ENCODE measurements around the gene FBXO34. TPM values are rescaled to one million over a fixed set of nuclear protein-coding genes. Genes with fewer than 3 reads are reported as not detected.

The FBXO34 gene
- total RNA-seq, 1 donor from 2014 or later = 30.3 TPM

DNA sequence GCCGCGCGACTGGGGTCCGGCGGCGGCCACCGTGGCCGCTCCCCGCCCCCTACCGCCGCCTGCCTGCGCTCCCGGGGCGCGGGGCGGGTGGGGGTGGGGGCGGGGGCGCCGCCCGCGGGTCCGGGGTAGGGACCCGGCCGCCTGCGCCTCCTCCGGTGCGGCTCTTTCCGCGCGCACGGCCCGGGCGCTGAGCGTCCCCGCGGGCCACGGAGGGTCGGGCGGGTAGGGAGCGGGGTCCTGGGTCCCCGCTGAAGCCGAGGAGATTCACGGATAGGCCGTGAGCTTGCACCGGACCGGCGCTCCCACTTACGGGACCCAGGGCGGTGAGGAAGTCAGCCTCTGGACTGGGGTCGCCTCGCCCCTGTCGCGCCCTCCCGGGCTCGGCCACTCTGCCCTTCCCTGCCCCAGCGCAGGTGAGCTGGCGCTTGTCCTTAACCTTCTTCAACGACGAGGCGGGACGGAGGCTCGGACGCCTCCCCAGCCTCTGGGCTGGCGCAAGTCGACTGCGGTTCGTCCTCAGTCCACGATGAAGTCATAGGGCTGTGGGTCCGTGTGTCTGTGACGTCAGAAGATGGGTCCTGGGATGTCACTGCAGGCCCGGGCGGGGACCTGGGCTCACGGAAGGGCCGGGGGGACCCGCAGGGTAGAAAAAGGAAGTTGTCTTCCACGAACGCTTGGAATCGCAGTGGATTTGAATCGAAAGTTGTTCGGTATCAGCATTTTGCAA, 514 bp downstream of the FBXO34 start:
- DNase-seq (ENCODE audit: low read depth) = peak; percentile 76

DNA sequence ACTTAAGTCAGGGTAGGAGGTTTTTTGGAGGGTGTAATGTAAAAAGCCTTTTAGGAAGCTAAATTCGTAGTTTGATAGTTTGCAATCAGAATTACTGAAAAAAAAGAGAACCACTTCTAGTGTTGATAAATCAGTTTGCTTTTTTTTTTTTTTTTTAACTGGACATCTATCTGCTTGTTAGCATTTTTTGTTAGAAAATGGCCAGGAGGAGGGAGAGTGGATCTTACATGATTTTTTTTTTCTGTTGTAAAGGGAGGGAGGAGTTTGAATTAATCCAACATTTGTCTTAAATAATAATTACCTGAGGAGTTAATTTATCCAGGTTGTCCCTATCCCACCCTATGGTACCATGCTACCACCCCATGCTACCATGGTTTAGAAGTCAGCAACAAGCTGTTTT, 1.2 kb downstream of the FBXO34 start:
- no peak for DNase-seq (ENCODE audit: low read depth)

GRCh38 chr14:55272922-55273321, 1.7 kb downstream of the FBXO34 start:
- DNase-seq (ENCODE audit: low read depth) = no peak

DNA sequence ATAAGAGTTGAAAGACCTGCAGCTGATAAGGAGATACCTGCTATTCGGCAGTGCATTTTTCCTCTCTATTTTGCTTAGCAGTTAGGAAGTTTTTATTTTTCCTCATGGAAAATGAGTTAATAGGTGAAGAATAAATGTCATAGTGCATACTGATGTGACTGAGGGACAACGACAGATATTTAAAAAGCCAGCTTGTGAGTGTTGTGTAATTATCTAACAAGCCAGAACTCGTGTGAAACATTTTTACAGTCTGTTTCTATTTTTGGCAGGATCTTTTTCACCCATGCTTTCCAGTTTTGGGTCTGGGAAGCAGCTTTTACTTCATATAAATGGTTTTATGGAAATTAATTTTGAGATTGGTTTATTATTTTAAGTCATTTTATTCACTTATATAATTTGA, 2.9 kb downstream of the FBXO34 start:
- DNase-seq (ENCODE audit: low read depth) = peak; percentile 30

DNA sequence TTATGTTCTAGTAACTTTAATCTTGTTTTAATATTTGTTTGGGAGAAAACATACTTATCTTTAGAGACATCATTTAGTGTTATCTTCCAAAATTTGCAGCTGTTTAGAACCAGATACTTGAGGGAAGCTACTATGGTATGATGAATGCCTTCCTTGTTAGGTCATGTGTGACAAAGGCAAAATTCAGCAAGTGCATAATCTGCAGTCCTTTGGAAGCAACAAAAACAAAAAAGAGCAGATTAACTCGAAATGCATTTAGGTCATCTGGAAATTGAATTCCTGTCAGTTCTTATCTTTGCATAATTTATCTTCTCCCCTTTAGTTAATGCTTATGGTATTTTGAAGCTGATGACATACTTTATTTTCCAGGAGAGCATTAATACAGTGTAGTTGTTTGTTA, 3.5 kb downstream of the FBXO34 start:
- DNase-seq (ENCODE audit: low read depth) = peak; percentile 71

DNA sequence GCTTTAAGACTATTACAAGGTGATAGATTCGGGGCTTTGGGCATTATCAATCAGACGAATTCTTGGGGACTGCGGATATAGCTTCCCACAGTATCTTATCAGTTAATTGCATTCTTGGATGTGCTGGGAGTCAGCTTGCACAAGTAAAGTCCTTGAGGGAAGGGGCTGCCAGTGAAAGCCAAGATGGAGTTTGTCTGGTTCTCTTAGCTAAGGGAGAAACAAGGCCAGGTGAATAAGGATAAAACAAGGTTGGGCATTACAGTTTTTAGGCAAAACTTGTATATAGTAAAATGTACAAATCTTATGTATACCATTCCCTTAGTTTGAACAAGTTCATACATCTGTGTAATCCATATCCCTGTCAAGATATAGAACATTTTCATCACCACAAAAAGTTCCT, 5.5 kb downstream of the FBXO34 start:
- DNase-seq (ENCODE audit: low read depth) = no peak

DNA sequence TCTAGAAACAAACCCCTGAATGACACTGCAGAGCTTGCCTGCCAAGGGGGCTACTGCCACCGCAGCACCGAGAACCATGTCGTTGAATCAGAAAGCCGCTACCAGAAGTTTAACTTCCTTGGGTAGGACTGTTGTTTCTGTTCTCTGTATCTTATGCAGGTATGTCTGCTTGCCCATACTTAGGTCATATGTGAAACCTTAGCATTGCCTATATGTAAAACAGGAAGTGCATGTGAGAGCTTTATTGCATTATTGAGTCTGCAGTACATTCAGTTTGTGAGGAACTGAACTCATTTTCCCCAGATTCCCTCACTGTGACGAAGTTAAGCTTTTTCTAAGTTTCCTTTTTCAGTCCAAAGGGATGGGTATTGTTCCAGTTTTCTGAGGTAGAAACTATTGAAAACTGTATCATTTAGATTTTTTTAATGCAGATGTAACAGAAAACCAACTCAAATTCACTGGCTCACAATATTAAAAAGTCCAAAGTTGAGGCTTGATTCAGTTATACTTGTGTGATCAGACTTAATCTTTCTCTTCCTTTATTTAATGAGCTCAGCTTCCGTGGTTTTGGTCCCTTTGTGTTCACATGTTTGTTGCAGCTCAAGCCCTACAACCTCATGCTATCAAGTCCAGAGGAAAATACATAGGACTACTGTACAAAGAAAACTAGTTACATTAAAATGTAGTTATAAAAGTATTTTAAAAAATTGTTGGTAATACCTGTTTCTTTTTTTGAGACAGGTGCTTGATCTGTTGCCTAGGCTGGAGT, 6.9 kb downstream of the FBXO34 start:
- DNase-seq (ENCODE audit: low read depth) = peak; percentile 42

DNA sequence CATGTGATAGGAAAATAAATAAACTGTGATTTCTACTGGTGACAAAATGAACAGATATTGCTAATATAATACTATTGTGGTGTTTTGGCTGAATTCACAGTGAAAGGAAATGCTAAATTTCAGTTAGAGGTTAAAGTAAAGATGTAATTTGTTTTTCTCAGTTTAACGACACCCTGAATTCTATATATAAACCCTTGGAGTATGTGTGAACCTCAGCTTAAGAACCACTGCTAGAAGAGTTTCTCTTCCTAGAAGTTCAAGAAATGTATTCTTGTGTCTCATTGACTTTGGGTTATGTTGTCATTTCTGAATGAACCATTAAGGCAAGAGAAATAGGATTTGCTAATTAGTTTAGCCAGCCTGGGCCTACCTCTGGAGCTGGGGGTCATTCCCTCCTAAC, 8.2 kb downstream of the FBXO34 start:
- DNase-seq (ENCODE audit: low read depth) = no peak

DNA sequence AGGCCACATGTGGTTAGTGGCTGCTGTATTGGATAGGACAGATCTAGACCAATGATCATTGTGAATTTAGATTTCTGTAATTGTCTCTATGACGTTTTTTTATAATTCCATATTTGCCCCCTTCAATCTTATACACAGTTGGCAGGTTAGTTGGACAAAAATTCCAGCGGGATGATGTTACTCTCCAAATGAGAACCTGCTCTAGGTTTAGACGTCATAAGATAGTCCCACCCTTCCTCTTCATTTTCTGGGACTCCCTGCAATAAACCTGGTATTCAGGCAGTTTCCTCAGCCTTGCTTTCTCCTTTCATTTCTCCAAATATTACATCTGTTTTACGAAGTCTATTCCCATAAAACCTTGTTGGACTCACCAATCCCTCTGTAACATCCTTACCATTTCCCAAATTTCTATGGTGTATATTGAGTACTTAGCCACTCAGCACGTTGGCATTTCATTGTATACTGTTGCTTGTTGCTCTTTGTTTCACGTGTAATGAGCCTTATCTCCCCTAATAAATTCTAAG, 10.2 kb downstream of the FBXO34 start:
- no peak for DNase-seq (ENCODE audit: low read depth)

- DNase-seq (ENCODE audit: low read depth) = no peak
Measured at GRCh38 chr14:55285048-55285652, 13.9 kb downstream of the FBXO34 start.

DNA sequence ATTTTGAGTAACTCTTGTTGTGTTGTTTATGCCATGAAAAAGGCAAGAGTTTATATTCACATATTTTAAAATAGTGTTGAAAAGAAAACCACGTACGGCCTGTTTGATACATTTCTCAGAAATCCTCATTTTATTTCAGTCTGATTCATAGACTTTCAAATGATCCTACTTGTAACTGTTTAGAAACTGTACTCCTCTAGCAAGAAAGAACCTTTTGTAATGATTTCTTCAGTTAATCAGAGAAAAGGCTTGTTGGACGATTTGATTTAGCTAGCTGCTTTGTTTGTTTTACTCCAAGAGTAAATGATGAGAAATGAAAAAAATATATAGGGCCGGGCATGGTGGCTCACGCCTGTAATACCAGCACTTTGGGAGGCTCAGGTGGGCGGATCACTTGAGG, 17.2 kb downstream of the FBXO34 start:
- DNase-seq (ENCODE audit: low read depth) = no peak

GRCh38 chr14:55291480-55292081, 20.4 kb downstream of the FBXO34 start:
- DNase-seq (ENCODE audit: low read depth) = no peak

DNA sequence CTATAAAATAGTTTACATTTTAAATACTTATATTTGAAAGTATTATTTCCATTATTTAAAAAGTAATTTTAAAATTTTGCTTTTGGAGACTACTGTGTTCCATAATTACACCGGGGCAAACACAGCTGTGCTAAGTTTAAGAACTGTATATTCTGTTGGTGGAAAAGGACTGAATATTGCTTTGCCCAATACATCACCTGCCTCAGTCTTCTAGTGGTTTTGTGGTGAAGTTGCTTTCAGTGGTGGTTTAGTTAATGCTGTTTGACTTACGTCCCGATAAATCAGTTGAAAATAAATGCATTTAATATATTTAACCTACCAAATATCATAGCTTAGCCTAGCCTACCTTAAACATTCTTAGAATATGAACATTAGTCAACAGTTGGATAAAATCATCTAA, 23.4 kb downstream of the FBXO34 start:
- DNase-seq (ENCODE audit: low read depth) = no peak

DNA sequence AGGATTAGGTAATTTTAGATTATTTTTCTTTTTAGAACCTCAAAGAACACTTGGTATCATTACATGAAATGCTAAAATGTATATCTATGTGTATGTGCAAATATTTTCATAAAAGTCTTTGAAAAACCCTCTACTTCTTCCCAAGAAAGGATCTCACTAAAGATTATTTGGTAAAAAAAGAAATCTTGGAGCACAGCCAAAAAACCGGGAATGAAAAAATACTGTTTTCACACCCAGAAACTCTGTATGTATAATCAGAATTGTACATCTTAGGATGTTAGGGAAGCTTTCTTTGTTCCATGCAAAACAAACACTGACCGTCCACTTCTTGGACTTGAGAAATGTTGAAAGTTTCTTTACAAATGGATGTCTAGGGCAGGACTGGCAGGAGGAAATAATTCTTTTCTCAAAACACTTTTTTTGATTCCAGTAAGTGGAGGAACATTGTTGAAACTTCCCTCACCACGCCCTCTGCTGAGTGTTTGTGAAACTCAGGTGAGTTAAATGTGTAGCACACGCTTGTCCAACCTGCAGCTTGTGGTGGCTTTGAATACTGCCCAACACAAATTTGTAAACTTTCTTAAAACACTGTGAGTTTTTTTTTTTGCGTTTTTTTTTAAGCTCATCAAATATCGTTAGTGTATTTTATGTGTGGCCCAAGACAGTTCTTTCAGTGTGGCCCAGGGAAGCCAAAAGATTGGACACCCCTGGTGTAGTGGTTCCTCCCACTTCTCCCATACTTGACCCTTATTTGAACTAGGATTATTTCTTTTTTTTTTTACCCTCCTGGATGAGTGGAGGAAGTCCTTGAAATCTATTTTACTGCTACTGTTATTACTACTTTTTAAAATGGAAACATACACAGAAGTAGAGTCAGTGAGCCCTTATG, 26.6 kb downstream of the FBXO34 start:
- no peak for DNase-seq (ENCODE audit: low read depth)

- no peak for DNase-seq (ENCODE audit: low read depth)
Measured at GRCh38 chr14:55298500-55298822, 27.2 kb downstream of the FBXO34 start.

DNA sequence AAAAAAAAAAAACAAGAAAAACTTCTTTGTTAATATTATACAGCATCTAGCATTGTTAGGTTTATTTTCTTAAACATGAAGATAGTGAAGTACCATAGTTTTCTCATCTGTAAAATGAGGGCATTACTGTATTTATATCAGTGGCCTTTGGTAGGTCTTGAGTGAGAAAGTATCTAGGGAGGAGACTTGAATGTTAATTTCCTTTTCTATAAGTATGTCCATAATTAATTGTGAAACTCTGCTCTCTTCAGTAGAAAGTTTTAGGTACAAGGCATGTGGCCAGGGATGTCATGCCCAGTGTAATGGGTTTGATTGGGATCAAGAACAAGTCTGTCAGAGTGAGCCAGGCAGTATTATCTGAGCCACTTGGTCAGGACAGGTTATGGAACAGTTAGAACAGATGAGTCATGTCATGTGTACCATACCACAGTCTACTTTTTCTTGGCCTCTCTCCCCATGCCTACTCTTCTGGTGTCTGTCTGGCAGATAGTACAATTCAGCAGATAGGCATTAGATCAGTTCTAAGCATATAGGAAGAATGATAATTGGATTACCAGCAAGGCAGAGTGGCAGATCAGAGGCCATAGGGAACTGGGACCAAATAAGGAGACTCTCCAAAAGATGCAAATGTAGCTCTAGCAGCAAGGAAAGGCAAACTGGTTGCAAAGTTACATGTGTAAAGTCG, 30.4 kb downstream of the FBXO34 start:
- DNase-seq (ENCODE audit: low read depth) = peak; percentile 52

DNA sequence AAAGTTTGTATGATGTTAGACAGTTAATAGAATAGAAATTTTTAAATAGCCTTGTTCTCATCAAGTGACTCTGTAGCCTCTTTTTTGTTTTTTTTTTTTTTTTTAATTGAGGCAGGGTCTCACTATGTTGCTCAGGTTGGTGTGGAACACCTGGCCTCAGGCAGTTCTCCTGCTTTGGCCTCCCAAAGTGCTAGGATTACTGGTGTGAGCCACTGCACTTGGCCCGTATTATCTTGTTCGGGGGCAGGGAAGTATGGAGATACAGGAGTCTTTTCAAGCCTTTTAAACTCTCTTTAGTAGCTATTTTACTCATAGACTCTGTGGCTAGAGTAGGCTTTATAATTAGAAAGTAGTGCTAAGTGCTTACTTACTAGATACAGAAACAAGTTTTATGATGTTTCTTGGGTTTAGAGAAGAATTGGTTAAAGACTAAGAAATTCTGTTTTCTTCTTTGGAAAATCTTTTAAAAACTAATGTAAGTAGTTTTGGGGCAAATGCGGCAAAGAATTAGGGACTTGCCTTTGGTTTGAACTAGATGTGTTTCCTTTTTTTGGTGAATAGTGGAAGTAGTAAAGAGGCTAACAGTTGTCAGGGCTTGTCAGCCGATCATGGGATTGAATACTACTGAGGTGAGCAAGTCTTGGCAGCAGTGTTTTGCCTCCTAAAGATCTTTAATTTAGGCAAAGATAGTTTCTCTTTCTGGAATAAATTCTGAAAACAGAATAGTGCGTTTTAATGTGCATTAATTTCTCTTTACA, 31.3 kb downstream of the FBXO34 start:
- DNase-seq (ENCODE audit: low read depth) = no peak

DNA sequence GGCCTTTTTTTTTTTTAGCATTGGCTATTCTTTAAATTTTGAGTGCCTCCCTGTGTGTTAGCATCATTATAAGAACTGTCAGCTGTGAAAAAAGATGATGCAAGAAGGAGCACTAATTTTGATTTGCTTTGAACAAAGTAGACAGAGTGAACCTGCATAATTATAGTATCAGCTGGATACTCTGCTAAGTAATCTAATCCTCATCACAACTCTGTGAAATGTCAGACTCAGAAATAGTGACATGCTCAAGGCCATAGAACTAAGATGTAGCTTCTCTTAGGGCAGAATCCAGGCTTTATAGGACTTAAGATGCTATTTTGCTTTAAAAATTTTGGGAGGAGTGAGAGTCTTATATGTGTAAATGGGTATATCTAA, 31.9 kb downstream of the FBXO34 start:
- DNase-seq (ENCODE audit: low read depth) = no peak

DNA sequence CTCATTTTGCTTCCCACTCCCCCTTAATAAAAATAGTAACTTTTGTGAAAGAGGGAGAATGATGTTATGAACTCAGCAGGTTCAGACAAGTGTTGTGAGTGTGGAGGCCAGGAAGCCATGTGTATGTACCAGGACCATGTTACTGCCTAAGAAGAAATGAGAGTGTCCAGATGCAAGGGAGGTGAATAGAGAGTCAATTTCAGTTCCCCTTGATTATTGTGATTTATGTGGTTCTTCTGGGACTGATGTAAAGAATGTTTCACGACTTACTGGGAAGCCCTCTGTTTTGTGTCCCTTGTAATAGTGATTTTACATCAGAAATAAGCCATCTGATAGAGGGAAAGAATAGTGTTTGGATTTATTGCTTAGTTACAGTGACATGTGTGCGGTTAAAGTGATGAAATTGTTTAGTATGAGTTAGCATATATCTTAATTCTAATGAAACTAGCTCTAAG, 32.5 kb downstream of the FBXO34 start:
- no peak for DNase-seq (ENCODE audit: low read depth)
